Astrocyte (in vitro differentiated cells and primary cell): ENCODE results near the gene TLL2. TPM values are rescaled to one million over a fixed set of nuclear protein-coding genes. Genes with fewer than 3 reads are reported as not detected.

ENCODE experiments used
- DNase-seq: peaks from one replicate; pipeline ENCODE4 v3.0.0-alpha.2; 2010; ENCODE audit warnings: low read depth
- FAIRE-seq: peaks from 2 replicates; lab custom pipeline; 2011; peaks lifted over from hg19 to GRCh38; lab: Jason Lieb, UNC
- H2AFZ ChIP-seq: 2 replicates; pipeline ENCODE4 v1.6.0; 2012; ENCODE audit warnings: low read depth, low read length, inconsistent platforms
- H3K27ac ChIP-seq: 2 replicates; pipeline ENCODE4 v1.5.1; 2011; ENCODE audit warnings: low read depth, low read length, inconsistent platforms
- H3K27me3 ChIP-seq: 2 replicates; pipeline ENCODE4 v1.6.0; 2011; ENCODE audit warnings: low read length, inconsistent platforms; ENCODE audit not compliant: insufficient read depth
- H3K36me3 ChIP-seq: 2 replicates; pipeline ENCODE4 v1.5.1; 2011; ENCODE audit warnings: low read length, inconsistent platforms; ENCODE audit not compliant: insufficient read depth
- H3K4me1 ChIP-seq: 2 replicates; pipeline ENCODE4 v1.5.1; 2011; ENCODE audit warnings: low read length, inconsistent platforms; ENCODE audit not compliant: insufficient read depth
- H3K4me2 ChIP-seq: 2 replicates; pipeline ENCODE4 v1.6.0; 2012; ENCODE audit warnings: low read length, inconsistent platforms
- H3K4me3 ChIP-seq: 2 replicates; pipeline ENCODE4 v1.5.1; 2011; ENCODE audit warnings: low read depth, mild to moderate bottlenecking, low read length, inconsistent platforms; ENCODE audit not compliant: insufficient read depth
- H3K79me2 ChIP-seq: 2 replicates; pipeline ENCODE4 v1.6.0; 2012; ENCODE audit warnings: mild to moderate bottlenecking, low read length, inconsistent platforms; ENCODE audit not compliant: insufficient read depth
- H3K9ac ChIP-seq: 2 replicates; pipeline ENCODE4 v1.6.0; 2012; ENCODE audit warnings: mild to moderate bottlenecking, low read length, inconsistent platforms
- H3K9me3 ChIP-seq: 2 replicates; pipeline ENCODE4 v1.5.1; 2012; ENCODE audit warnings: low read depth, mild to moderate bottlenecking, low read length, inconsistent platforms; ENCODE audit not compliant: insufficient read depth
- H4K20me1 ChIP-seq: 2 replicates; pipeline ENCODE4 v1.6.0; 2012; ENCODE audit warnings: low read length, inconsistent platforms; ENCODE audit not compliant: insufficient read depth
- H3K27ac Mint-ChIP-seq: one replicate; pipeline ENCODE4 v1.8.0; 2021; ENCODE audit warnings: mild to moderate bottlenecking, mixed read lengths; ENCODE audit not compliant: unreplicated experiment
- H3K27me3 Mint-ChIP-seq: one replicate; pipeline ENCODE4 v1.8.0; 2021; ENCODE audit warnings: low read depth, mixed read lengths; ENCODE audit not compliant: unreplicated experiment
- H3K36me3 Mint-ChIP-seq: one replicate; pipeline ENCODE4 v1.8.0; 2021; ENCODE audit warnings: low read depth, mixed read lengths; ENCODE audit not compliant: unreplicated experiment
- H3K4me1 Mint-ChIP-seq: one replicate; pipeline ENCODE4 v1.8.0; 2021; ENCODE audit warnings: low read depth, mixed read lengths; ENCODE audit not compliant: unreplicated experiment
- H3K4me3 Mint-ChIP-seq: one replicate; pipeline ENCODE4 v1.8.0; 2021; ENCODE audit warnings: mild to moderate bottlenecking, moderate library complexity, mixed read lengths; ENCODE audit not compliant: unreplicated experiment
- H3K9me3 Mint-ChIP-seq: one replicate; pipeline ENCODE4 v1.8.0; 2021; ENCODE audit warnings: mild to moderate bottlenecking, mixed read lengths; ENCODE audit not compliant: unreplicated experiment
- EZH2 ChIP-seq: IDR thresholded peaks from 2 replicates; pipeline ENCODE4 v1.6.1; 2012; ENCODE audit warnings: mild to moderate bottlenecking, low read length, inconsistent platforms; ENCODE audit not compliant: insufficient read depth
- total RNA-seq: library from RNA; stranded (reverse); gene quantifications from 2 replicates; pipeline ENCODE4 v1.2.1, GENCODE V29; 2021
- TF ChIP-seq, protein P1 (sequence below): IDR thresholded peaks from 2 replicates; pipeline ENCODE4 v1.5.1; 2011; ENCODE audit warnings: low read depth, mild to moderate bottlenecking, inconsistent platforms, low read length, moderate library complexity; ENCODE audit not compliant: insufficient read depth

TLL2 gene
- total RNA-seq, 1 donor from 2014 or later: 7.6 TPM

- H3K27me3 ChIP-seq: peaks cover 3% of the 10 kb centered on the region
- DNase-seq: no peak
- no peak for FAIRE-seq
- TF ChIP-seq, protein P1, sequence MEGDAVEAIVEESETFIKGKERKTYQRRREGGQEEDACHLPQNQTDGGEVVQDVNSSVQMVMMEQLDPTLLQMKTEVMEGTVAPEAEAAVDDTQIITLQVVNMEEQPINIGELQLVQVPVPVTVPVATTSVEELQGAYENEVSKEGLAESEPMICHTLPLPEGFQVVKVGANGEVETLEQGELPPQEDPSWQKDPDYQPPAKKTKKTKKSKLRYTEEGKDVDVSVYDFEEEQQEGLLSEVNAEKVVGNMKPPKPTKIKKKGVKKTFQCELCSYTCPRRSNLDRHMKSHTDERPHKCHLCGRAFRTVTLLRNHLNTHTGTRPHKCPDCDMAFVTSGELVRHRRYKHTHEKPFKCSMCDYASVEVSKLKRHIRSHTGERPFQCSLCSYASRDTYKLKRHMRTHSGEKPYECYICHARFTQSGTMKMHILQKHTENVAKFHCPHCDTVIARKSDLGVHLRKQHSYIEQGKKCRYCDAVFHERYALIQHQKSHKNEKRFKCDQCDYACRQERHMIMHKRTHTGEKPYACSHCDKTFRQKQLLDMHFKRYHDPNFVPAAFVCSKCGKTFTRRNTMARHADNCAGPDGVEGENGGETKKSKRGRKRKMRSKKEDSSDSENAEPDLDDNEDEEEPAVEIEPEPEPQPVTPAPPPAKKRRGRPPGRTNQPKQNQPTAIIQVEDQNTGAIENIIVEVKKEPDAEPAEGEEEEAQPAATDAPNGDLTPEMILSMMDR: no peak
- no peak for TF ChIP-seq EZH2
- H3K4me1 Mint-ChIP-seq: peaks cover 4% of the 10 kb centered on the region
- peaks cover 4% of the 10 kb centered on the region for H3K4me1 ChIP-seq
- H3K4me2 ChIP-seq: peak overlapping the region; percentile 96
- H3K9me3 ChIP-seq: no peaks in the 10 kb centered on the region
- no peaks in the 10 kb centered on the region for H4K20me1 ChIP-seq
- no peaks in the 10 kb centered on the region for H3K36me3 ChIP-seq
- H3K27ac ChIP-seq: no peak overlapping the region
- H3K4me3 ChIP-seq: peak overlapping the region; percentile 61
- peak overlapping the region; percentile 99 for H2AFZ ChIP-seq
- peaks cover 3% of the 10 kb centered on the region for H3K36me3 Mint-ChIP-seq
- no peak overlapping the region for H3K27ac Mint-ChIP-seq
- H3K9ac ChIP-seq: peak overlapping the region; percentile 53
- no peaks in the 10 kb centered on the region for H3K9me3 Mint-ChIP-seq
- H3K4me3 Mint-ChIP-seq: peak overlapping the region; percentile 72
- peaks cover 25% of the 10 kb centered on the region for H3K27me3 Mint-ChIP-seq
- no peaks in the 10 kb centered on the region for H3K79me2 ChIP-seq
These were observed 139.1 kb downstream of the TLL2 start for GRCh38 chr10:96374639-96374984.

GRCh38 chr10:96374004-96374403 is 139.7 kb downstream of the TLL2 start:
- Histone ChIP-seq H3K4me2 (no peak overlapping the region), H4K20me1 (no peaks in the 10 kb centered on the region), H3K79me2 (no peaks in the 10 kb centered on the region), H3K27me3 (peaks cover 3% of the 10 kb centered on the region), H3K9me3 (no peaks in the 10 kb centered on the region), H3K36me3 (no peaks in the 10 kb centered on the region), H2AFZ (no peak overlapping the region), H3K4me3 (no peak overlapping the region), H3K9ac (no peak overlapping the region), H3K4me1 (peaks cover 4% of the 10 kb centered on the region), H3K27ac (no peak overlapping the region)
- Mint-ChIP-seq H3K27me3 (peaks cover 25% of the 10 kb centered on the region), H3K36me3 (peaks cover 3% of the 10 kb centered on the region), H3K4me3 (no peak overlapping the region), H3K4me1 (peaks cover 4% of the 10 kb centered on the region), H3K27ac (no peak overlapping the region), H3K9me3 (no peaks in the 10 kb centered on the region)
- DNase-seq (no peak), FAIRE-seq (no peak)
- no peak for TF ChIP-seq EZH2
- TF ChIP-seq, protein P1: no peak

GRCh38 chr10:96371356-96371755 is 142.4 kb downstream of the TLL2 start:
- Histone ChIP-seq H3K27me3 (peaks cover 7% of the 10 kb centered on the region), H2AFZ (no peak overlapping the region), H3K27ac (no peak overlapping the region), H4K20me1 (no peaks in the 10 kb centered on the region), H3K79me2 (no peaks in the 10 kb centered on the region), H3K36me3 (no peaks in the 10 kb centered on the region), H3K4me3 (no peak overlapping the region), H3K4me2 (no peak overlapping the region), H3K4me1 (peaks cover 4% of the 10 kb centered on the region), H3K9ac (no peak overlapping the region), H3K9me3 (no peaks in the 10 kb centered on the region)
- TF ChIP-seq, protein P1: no peak
- no peak for TF ChIP-seq EZH2
- H3K27me3 Mint-ChIP-seq: peaks cover 21% of the 10 kb centered on the region
- H3K4me1 Mint-ChIP-seq: peaks cover 9% of the 10 kb centered on the region
- DNase-seq (no peak), FAIRE-seq (no peak)
- no peak overlapping the region for H3K4me3 Mint-ChIP-seq
- peaks cover 3% of the 10 kb centered on the region for H3K36me3 Mint-ChIP-seq
- H3K9me3 Mint-ChIP-seq: no peaks in the 10 kb centered on the region
- no peak overlapping the region for H3K27ac Mint-ChIP-seq
